GM19397 (cell line): Measurements from ENCODE around the gene SYNGAP1.
"Not testable (repeated sequence)": the region's sequence is repeated elsewhere in the genome, so short reads cannot be mapped to it uniquely, and the experiment has no call there.

Experiments
- ATAC-seq: cut with Tn5 transposase; IDR thresholded peaks from one replicate; pipeline ENCODE4 v1.9.1; 2021; ENCODE audit warnings: mild to moderate bottlenecking, moderate library complexity; ENCODE audit not compliant: unreplicated experiment

SYNGAP1 gene

GRCh38 chr6:33459226-33459625 lies 39.4 kb downstream of the SYNGAP1 start:
- no peak for ATAC-seq

- no peak for ATAC-seq
Measured at GRCh38 chr6:33466075-33466735, 46.3 kb downstream of the SYNGAP1 start.

GRCh38 chr6:33467091-33467490 lies 47.2 kb downstream of the SYNGAP1 start:
- ATAC-seq, result no peak

DNA sequence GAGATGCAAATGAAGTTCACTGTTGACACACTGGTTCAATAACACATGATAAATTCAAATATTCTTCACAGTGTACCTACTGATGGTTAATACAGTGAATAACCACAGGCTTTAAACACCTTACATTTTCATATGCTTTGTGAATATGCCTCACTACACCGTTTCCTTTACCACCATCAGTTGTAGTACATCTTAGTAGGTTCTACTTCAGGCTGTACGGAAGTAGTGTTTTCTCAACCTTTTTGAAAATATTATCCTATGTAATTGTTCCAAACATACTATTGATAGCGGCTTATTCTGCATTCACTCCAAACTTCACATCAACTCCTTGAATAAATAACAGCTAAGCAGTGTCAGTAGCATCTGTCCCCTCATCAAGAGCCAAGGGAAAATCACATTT lies 49.8 kb downstream of the SYNGAP1 start:
- ATAC-seq, result no peak

- no peak for ATAC-seq
Measured at GRCh38 chr6:33477864-33478263, 58.0 kb downstream of the SYNGAP1 start.

GRCh38 chr6:33481192-33481591 lies 61.3 kb downstream of the SYNGAP1 start:
- no peak for ATAC-seq

- ATAC-seq, result not testable (repeated sequence)
Measured at GRCh38 chr6:33482620-33483019, 62.8 kb downstream of the SYNGAP1 start.

DNA sequence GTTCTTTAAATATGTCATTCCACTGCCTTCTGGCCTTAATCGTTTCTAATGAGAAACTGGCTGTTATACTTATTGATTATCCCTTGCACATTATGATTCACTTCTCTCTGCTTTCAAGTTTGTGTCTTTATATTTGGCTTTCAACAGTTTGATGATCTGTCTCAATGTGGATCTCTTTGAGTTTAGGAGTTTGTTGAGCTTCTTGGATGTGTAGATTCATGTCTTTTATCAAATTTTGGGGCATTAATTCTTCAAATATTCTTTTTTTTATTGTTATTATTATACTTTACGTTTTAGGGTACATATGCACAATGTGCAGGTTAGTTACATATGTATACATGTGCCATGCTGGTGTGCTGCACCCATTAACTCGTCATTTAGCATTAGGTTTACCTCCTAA lies 63.8 kb downstream of the SYNGAP1 start:
- ATAC-seq, result no peak

- not testable (repeated sequence) for ATAC-seq
Measured at GRCh38 chr6:33484673-33485262, 64.9 kb downstream of the SYNGAP1 start.

- ATAC-seq, result not testable (repeated sequence)
Measured at GRCh38 chr6:33485680-33486079, 65.8 kb downstream of the SYNGAP1 start.

GRCh38 chr6:33488339-33488738 lies 68.5 kb downstream of the SYNGAP1 start:
- no peak for ATAC-seq

GRCh38 chr6:33490198-33490597 lies 70.3 kb downstream of the SYNGAP1 start:
- no peak for ATAC-seq

GRCh38 chr6:33490621-33491020 lies 70.8 kb downstream of the SYNGAP1 start:
- no peak for ATAC-seq

DNA sequence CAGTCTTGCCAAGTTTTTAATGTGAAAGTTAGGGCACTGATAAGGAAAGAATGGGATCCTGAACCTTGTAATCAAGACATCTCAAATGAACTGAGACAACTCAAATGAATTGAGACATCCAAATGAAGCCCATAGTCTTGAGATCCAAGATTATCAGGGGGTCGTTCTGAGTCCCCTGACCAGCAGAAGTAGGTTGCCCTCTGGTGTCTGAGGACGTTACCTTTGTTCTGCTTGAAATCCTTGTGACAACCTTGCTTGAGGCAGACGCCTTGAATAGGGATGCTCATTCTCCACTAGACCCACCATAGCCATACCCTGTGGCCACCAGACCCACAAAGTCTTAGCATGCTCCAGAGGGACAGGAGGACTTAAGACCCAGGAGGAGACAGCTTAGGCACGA lies 72.2 kb downstream of the SYNGAP1 start:
- no peak for ATAC-seq

DNA sequence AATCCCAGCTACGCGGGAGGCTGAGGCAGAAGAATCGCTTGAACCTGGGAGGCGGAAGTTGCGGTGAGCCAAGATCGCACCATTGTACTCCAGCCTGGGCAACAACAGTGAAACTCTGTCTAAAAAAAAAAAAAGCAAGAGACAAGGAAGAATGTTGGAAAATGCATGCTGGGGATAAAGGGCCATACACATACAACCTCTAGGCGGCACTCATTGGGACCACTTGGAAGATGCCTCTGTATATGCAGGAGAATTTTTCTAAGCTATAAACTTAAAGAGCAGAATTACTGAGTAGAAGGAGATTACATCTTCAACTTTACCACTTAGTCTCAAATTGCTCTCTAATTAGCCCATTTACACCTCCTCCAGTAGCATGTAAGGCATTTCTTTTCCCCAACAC lies 77.3 kb downstream of the SYNGAP1 start:
- ATAC-seq, result no peak

- no peak for ATAC-seq
Measured at GRCh38 chr6:33502486-33502885, 82.6 kb downstream of the SYNGAP1 start.

GRCh38 chr6:33504486-33504885 lies 84.6 kb downstream of the SYNGAP1 start:
- ATAC-seq, result no peak
